ENCODE measurements around the gene SPATA13. TPM values are rescaled to one million over a fixed set of nuclear protein-coding genes. Genes with fewer than 3 reads are reported as not detected.

SPATA13 gene
- total and polyA plus RNA-seq, 4 donors = 10.5 to 36.7 (median 20.1) TPM

DNA sequence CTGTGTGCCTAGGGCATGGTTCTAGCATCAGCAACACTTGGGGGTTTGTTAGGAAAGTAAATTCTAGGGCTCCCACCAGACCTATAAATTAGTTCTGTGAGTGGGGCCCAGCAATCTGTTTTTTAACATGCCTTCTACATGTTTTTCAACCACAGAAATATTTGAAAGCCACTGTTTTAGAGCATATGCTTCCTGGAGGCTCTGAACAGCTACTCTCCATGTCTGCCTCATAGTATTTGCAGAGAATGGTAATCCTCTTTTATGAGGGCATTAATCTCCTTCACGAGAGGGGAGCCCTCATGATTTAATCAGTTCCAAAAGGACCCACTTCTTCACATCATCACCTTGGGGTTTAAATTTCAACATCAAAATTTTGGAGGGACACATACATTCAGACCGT, 6.0 kb downstream of the SPATA13 start:
- TF ChIP-seq, protein P1, sequence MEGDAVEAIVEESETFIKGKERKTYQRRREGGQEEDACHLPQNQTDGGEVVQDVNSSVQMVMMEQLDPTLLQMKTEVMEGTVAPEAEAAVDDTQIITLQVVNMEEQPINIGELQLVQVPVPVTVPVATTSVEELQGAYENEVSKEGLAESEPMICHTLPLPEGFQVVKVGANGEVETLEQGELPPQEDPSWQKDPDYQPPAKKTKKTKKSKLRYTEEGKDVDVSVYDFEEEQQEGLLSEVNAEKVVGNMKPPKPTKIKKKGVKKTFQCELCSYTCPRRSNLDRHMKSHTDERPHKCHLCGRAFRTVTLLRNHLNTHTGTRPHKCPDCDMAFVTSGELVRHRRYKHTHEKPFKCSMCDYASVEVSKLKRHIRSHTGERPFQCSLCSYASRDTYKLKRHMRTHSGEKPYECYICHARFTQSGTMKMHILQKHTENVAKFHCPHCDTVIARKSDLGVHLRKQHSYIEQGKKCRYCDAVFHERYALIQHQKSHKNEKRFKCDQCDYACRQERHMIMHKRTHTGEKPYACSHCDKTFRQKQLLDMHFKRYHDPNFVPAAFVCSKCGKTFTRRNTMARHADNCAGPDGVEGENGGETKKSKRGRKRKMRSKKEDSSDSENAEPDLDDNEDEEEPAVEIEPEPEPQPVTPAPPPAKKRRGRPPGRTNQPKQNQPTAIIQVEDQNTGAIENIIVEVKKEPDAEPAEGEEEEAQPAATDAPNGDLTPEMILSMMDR (IDR thresholded peaks at IDR 0.05; ENCODE audit: control extremely low read depth, extremely low read depth) = no peak
- ATAC-seq (ENCODE audit: insufficient read depth, low FRiP score) = no peak
- Histone ChIP-seq H3K4me1 (ENCODE audit: control insufficient read depth in 5 of 5, insufficient read depth in 5 of 5, low read length in 5 of 5) (peaks cover 0 to 6% (median 4%) of the 10 kb centered on the region in 5 donors), H3K9me3 (ENCODE audit: control insufficient read depth in 4 of 4, insufficient read depth in 3 of 4, low read length in 3 of 4) (no peaks in the 10 kb centered on the region), H3K27me3 (ENCODE audit: control insufficient read depth in 3 of 3, insufficient read depth in 3 of 3, low read length in 2 of 3) (peaks cover 0 to 5% (median 3%) of the 10 kb centered on the region in 3 donors), H3K9ac (ENCODE audit: insufficient read depth in 1 of 2, low read length in 2 of 2) (no peak overlapping the region), H3K4me3 (no peak overlapping the region), H3K36me3 (ENCODE audit: control insufficient read depth in 4 of 4, insufficient read depth in 4 of 4, low read length in 4 of 4) (peaks cover 0 to 5% (median 0%) of the 10 kb centered on the region in 4 donors), H3K27ac (ENCODE audit: low read depth in 1 of 2, low read length in 1 of 2) (no peak overlapping the region)
- WGBS, 2 donors = 89 to 96% methylated on average over 2 of the region's 2 CpGs
- DNase-seq = no peak

- no peaks in the 10 kb centered on the region for H3K27me3 ChIP-seq (ENCODE audit: control insufficient read depth in 3 of 3, insufficient read depth in 3 of 3, low read length in 2 of 3)
- DNase-seq (no peak), ATAC-seq (ENCODE audit: insufficient read depth, low FRiP score) (no peak)
- H3K9ac ChIP-seq (ENCODE audit: insufficient read depth in 1 of 2, low read length in 2 of 2) = no peak overlapping the region
- H3K4me1 ChIP-seq (ENCODE audit: control insufficient read depth in 5 of 5, insufficient read depth in 5 of 5, low read length in 5 of 5) = peaks cover 0 to 3% (median 0%) of the 10 kb centered on the region in 5 donors
- H3K4me3 ChIP-seq = no peak overlapping the region
- H3K36me3 ChIP-seq (ENCODE audit: control insufficient read depth in 4 of 4, insufficient read depth in 4 of 4, low read length in 4 of 4) = peaks cover 0 to 6% (median 0%) of the 10 kb centered on the region in 4 donors
- H3K9me3 ChIP-seq (ENCODE audit: control insufficient read depth in 4 of 4, insufficient read depth in 3 of 4, low read length in 3 of 4) = no peaks in the 10 kb centered on the region
- 81 to 90% methylated on average over 6 of the region's 6 CpGs for WGBS, 2 donors
- TF ChIP-seq, protein P1 (IDR thresholded peaks at IDR 0.05; ENCODE audit: control extremely low read depth, extremely low read depth) = no peak
- no peak overlapping the region for H3K27ac ChIP-seq (ENCODE audit: low read depth in 1 of 2, low read length in 1 of 2)
Measured at GRCh38 chr13:24167666-24168391, 7.3 kb downstream of the SPATA13 start.

DNA sequence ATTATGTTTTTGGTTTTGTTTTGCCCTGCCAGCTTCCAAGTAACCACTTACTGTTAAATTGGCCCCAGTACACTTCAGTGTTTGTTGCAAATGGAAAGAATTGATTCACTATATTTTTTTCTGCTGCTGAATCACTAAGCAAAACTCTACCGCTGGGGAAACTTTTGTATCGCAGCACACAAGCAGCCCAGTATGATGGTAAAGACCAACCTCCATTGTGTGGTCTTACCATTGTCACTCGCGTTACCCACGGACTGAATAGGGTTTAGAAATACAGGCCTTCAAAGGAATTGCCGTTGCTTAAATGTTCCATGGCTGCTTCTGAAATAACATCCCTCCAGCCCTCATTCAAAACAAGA, 7.9 kb downstream of the SPATA13 start:
- H3K4me3 ChIP-seq = no peak overlapping the region
- 81 to 82% methylated on average over 6 of the region's 6 CpGs for WGBS, 2 donors
- H3K9me3 ChIP-seq (ENCODE audit: control insufficient read depth in 4 of 4, insufficient read depth in 3 of 4, low read length in 3 of 4) = no peaks in the 10 kb centered on the region
- H3K27ac ChIP-seq (ENCODE audit: low read depth in 1 of 2, low read length in 1 of 2) = no peak overlapping the region
- no peak for ATAC-seq (ENCODE audit: insufficient read depth, low FRiP score)
- DNase-seq = no peak
- peaks cover 0 to 6% (median 0%) of the 10 kb centered on the region in 4 donors for H3K36me3 ChIP-seq (ENCODE audit: control insufficient read depth in 4 of 4, insufficient read depth in 4 of 4, low read length in 4 of 4)
- peaks cover 0 to 2% (median 0%) of the 10 kb centered on the region in 5 donors for H3K4me1 ChIP-seq (ENCODE audit: control insufficient read depth in 5 of 5, insufficient read depth in 5 of 5, low read length in 5 of 5)
- H3K27me3 ChIP-seq (ENCODE audit: control insufficient read depth in 3 of 3, insufficient read depth in 3 of 3, low read length in 2 of 3) = no peaks in the 10 kb centered on the region
- H3K9ac ChIP-seq (ENCODE audit: insufficient read depth in 1 of 2, low read length in 2 of 2) = no peak overlapping the region
- TF ChIP-seq, protein P1 (IDR thresholded peaks at IDR 0.05; ENCODE audit: control extremely low read depth, extremely low read depth) = no peak
